ENCODE results near the gene NEK2. TPM values are rescaled to one million over a fixed set of nuclear protein-coding genes. Genes with fewer than 3 reads are reported as not detected.

The NEK2 gene
- total and polyA plus RNA-seq, 4 donors, result 0.61 to 5.9 (median 0.83) TPM

DNA sequence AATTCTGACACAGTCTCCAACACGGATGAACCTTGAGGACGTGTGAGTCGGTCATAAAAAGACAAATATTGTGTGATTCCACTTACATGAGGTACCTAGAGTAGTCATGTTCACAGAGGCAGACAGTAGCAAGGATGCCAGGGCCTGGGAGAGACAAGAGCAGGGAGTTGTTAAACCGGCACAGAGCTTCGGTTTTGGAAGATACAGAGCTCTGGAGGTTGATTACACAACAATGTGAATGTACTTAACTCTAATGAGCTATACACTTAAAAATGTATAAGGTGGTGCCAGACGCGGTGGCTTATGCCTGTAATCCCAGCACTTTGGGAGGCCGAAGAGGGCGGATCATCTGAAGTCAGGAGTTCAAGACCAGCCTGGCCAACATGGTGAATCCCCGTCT, 37.8 kb upstream of the NEK2 start:
- H3K36me3 ChIP-seq (ENCODE audit: control insufficient read depth in 4 of 4, insufficient read depth in 4 of 4, low read length in 4 of 4), result no peaks in the 10 kb centered on the region
- peaks cover 0 to 2% (median 0%) of the 10 kb centered on the region in 4 donors for H3K9me3 ChIP-seq (ENCODE audit: control insufficient read depth in 4 of 4, insufficient read depth in 3 of 4, low read length in 3 of 4)
- WGBS, 2 donors, result 88 to 93% methylated on average over 10 of the region's 10 CpGs

DNA sequence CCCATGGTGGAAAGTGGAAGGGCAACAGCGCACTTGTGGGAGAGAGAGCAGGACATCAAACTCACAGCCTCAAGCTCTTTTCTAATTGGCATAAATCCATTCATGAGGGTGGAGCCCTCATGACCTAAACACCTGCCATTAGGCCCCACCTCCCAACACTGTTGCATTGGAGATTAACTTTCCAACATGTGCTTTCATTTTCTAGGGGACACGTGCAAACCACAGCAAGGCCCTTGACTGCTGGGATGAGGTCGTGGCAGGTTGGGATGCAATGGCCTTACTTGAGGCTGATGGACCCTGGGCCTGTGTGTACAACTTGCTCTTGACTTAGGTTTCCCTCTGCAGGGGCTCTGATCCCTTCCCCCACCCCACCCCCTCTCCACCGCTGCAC, 35.9 kb upstream of the NEK2 start:
- Histone ChIP-seq H3K27me3 (ENCODE audit: control insufficient read depth in 3 of 3, insufficient read depth in 3 of 3, low read length in 2 of 3) (no peaks in the 10 kb centered on the region), H3K9me3 (ENCODE audit: control insufficient read depth in 4 of 4, insufficient read depth in 3 of 4, low read length in 3 of 4) (peaks cover 0 to 2% (median 0%) of the 10 kb centered on the region in 4 donors), H3K36me3 (ENCODE audit: control insufficient read depth in 4 of 4, insufficient read depth in 4 of 4, low read length in 4 of 4) (no peaks in the 10 kb centered on the region), H3K4me1 (ENCODE audit: control insufficient read depth in 5 of 5, insufficient read depth in 5 of 5, low read length in 5 of 5) (no peaks in the 10 kb centered on the region), H3K4me3 (no peak overlapping the region), H3K27ac (ENCODE audit: low read depth in 1 of 2, low read length in 1 of 2) (no peak overlapping the region), H3K9ac (ENCODE audit: insufficient read depth in 1 of 2, low read length in 2 of 2) (no peak overlapping the region)
- WGBS, 2 donors, result 89 to 90% methylated on average over 4 of the region's 4 CpGs
- TF ChIP-seq, protein P1, sequence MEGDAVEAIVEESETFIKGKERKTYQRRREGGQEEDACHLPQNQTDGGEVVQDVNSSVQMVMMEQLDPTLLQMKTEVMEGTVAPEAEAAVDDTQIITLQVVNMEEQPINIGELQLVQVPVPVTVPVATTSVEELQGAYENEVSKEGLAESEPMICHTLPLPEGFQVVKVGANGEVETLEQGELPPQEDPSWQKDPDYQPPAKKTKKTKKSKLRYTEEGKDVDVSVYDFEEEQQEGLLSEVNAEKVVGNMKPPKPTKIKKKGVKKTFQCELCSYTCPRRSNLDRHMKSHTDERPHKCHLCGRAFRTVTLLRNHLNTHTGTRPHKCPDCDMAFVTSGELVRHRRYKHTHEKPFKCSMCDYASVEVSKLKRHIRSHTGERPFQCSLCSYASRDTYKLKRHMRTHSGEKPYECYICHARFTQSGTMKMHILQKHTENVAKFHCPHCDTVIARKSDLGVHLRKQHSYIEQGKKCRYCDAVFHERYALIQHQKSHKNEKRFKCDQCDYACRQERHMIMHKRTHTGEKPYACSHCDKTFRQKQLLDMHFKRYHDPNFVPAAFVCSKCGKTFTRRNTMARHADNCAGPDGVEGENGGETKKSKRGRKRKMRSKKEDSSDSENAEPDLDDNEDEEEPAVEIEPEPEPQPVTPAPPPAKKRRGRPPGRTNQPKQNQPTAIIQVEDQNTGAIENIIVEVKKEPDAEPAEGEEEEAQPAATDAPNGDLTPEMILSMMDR (IDR thresholded peaks at IDR 0.05; ENCODE audit: control extremely low read depth, extremely low read depth), result no peak
- no peak for ATAC-seq (ENCODE audit: insufficient read depth, low FRiP score)
- no peak for DNase-seq

More for the DNA sequence above, 37.8 kb upstream of the NEK2 start:
- DNase-seq (no peak), ATAC-seq (ENCODE audit: insufficient read depth, low FRiP score) (no peak)
- H3K27me3 ChIP-seq (ENCODE audit: control insufficient read depth in 3 of 3, insufficient read depth in 3 of 3, low read length in 2 of 3), result no peaks in the 10 kb centered on the region
- no peak overlapping the region for H3K4me3 ChIP-seq
- H3K27ac ChIP-seq (ENCODE audit: low read depth in 1 of 2, low read length in 1 of 2), result no peak overlapping the region
- TF ChIP-seq, protein P1 (IDR thresholded peaks at IDR 0.05; ENCODE audit: control extremely low read depth, extremely low read depth), result no peak
- H3K9ac ChIP-seq (ENCODE audit: insufficient read depth in 1 of 2, low read length in 2 of 2), result no peak overlapping the region
- no peaks in the 10 kb centered on the region for H3K4me1 ChIP-seq (ENCODE audit: control insufficient read depth in 5 of 5, insufficient read depth in 5 of 5, low read length in 5 of 5)

DNA sequence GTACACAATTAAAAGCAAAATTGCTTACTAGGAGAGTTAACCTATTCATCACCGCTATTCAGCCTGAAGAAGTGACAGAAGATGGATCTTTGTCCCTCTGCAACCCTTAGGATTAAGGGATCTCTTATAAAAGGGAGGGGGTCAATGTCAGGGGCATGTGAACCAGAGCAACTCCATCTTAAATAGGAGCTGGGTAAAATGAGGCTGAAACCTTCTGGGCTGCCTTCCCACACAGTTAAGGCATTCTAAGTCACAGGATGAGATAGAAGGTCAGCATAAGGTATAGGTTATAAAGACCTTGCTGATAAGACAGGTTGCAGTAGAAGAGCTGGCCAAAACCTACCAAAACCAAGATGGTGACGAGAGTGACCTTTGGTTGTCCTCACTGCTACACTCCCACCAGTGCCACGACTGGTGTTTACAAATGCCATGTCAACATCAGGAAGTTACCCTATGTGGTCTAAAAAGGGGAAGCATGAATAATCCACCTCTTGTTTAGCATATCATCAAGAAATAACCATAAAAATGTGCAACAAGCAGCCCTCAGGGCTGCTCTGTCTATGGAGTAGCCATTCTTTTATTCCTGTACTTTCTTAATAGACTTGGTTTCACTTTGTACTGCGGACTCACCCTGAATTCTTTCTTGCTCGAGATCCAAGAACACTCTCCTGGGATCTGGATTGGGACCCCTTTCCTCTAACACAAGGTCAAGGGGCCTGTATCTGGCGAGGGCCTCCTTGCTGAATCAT, 35.3 kb upstream of the NEK2 start:
- Histone ChIP-seq H3K4me3 (no peak overlapping the region), H3K4me1 (ENCODE audit: control insufficient read depth in 5 of 5, insufficient read depth in 5 of 5, low read length in 5 of 5) (no peaks in the 10 kb centered on the region), H3K36me3 (ENCODE audit: control insufficient read depth in 4 of 4, insufficient read depth in 4 of 4, low read length in 4 of 4) (no peaks in the 10 kb centered on the region), H3K9me3 (ENCODE audit: control insufficient read depth in 4 of 4, insufficient read depth in 3 of 4, low read length in 3 of 4) (peaks cover 0 to 2% (median 0%) of the 10 kb centered on the region in 4 donors), H3K9ac (ENCODE audit: insufficient read depth in 1 of 2, low read length in 2 of 2) (no peak overlapping the region), H3K27ac (ENCODE audit: low read depth in 1 of 2, low read length in 1 of 2) (no peak overlapping the region), H3K27me3 (ENCODE audit: control insufficient read depth in 3 of 3, insufficient read depth in 3 of 3, low read length in 2 of 3) (no peaks in the 10 kb centered on the region)
- TF ChIP-seq, protein P1 (IDR thresholded peaks at IDR 0.05; ENCODE audit: control extremely low read depth, extremely low read depth), result no peak
- DNase-seq (no peak), ATAC-seq (ENCODE audit: insufficient read depth, low FRiP score) (no peak)
- WGBS, 2 donors, result 77 to 83% methylated on average over 6 of the region's 6 CpGs
